HG02678 (cell line): ENCODE results near the gene AMY2A.
"Not testable (repeated sequence)": the region's sequence is repeated elsewhere in the genome, so short reads cannot be mapped to it uniquely, and the experiment has no call there.

Experiments used
- ATAC-seq: cut with Tn5 transposase; IDR thresholded peaks from one replicate; pipeline ENCODE4 v1.9.1; 2021; ENCODE audit warnings: mild to moderate bottlenecking, moderate library complexity; ENCODE audit not compliant: unreplicated experiment

The AMY2A gene

DNA sequence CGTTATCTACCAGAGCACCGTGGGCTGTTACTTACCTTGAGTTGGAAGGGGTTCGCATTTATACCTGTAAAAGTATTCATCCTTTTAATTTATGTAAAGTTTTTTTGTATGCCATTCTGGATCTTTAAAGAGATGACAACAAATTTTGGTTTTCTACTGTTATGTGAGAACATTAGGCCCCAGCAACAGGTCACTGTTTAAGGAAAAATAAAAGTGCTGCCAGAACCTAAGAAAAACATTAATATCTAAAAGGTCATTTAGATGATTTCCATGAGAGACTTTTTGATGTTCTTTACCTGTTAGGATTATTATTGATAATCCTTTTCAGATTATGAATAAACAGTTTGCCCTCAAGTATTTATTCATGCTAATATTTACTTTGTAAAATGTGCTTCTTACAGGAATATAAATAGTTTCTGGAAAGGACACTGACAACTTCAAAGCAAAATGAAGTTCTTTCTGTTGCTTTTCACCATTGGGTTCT is at the start of gene AMY2A:
AMY2A (plus strand) TSS at position 434 of the 484 bp plus-strand sequence; CDS start at position 448, 14 bp downstream.
- ATAC-seq, result not testable (repeated sequence)

DNA sequence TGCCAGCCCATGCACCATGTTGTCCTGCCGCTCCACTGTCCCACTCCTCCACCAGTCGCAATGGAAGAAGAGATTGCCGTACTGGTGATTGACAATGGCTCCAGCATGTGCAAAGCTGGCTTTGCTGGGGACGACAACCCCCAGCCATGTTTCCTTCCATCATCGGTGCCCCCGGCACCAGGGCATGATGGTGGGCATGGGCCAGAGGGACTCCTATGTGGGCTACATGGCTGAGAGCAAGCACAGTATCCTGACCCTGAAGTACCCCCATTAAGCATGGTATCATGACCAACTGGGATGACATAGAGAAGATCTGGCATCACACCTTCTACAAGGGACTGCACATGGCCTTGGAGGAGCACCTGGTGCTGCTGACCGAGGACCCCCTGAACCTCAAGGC is 47.7 kb upstream of the AMY2A start:
- no peak for ATAC-seq

DNA sequence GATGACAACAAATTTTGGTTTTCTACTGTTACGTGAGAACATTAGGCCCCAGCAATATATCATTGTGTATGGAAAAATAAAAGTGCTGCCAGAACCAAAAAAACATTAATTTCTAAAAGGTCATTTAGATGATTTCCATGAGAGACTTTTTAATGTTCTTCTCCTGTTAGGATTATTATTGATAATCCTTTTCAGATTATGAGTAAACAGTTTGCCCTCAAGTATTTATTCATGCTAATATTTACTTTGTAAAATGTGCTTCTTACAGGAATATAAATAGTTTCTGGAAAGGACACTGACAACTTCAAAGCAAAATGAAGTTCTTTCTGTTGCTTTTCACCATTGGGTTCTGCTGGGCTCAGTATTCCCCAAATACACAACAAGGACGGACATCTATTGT is 45.9 kb upstream of the AMY2A start, which contains the start of gene AMY2B:
AMY2B (plus strand) TSS at position 301 of the 400 bp plus-strand sequence; CDS start at position 315, 14 bp downstream.
- not testable (repeated sequence) for ATAC-seq

- ATAC-seq, result no peak
Measured at GRCh38 chr1:103576065-103576464, 41.2 kb upstream of the AMY2A start.

DNA sequence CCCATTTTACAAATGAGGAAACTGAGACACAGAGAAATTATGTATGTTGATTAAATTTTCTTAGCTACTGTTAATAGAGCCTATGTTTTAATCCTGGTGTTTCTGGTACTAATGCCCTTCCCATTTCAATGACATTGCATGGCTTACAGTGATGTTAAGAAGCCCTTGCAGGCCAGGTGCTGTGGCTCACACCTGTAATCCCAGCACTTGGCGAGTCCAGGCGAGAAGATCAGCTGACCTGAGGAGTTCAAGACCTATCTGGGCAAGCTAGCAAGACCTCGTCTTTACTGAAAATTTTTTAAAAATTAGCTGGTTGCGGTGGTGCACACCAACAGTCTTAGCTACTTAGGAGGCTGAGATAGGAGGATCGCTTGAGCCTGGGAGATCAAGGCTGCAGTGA is 40.4 kb upstream of the AMY2A start:
- ATAC-seq, result not testable (repeated sequence)

- ATAC-seq, result no peak
Measured at GRCh38 chr1:103582464-103582863, 34.8 kb upstream of the AMY2A start.

DNA sequence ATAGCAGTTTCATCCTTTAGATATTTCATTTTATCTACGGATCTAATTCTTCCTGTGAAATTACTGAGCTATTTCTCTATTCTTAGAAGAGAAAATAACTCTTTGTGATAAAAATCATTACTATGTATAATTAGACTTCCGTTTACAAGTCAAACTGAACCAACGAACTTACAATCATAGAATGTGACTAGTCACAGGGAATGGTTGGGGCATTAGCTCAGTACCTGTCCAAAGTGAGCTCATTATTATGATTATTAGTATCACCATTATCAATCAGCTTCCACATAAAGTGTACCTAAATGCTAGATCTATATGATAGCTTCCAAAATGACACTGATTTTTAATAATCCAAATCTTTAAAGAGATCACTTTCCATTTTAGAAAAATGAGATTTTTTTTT is 33.3 kb upstream of the AMY2A start:
- no peak for ATAC-seq

DNA sequence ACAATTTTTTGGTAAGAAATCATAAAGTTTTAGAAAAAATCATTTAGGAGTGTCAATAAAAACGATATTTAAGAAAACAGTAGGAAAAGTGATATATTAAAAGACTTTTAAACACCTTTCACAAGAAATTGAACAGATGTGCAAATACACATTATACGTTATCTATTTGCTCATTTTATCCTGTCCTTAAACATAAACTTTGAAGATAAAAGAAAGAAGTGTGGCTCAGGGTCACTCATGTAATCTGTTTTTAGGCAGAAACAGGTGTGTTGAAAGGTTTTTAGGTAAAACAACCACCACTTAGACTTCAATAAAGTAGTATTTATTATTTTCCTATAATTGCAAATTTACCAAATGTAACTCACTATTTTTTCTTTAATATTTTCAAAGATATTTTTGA is 32.7 kb upstream of the AMY2A start:
- no peak for ATAC-seq

GRCh38 chr1:103602740-103603139 is 14.5 kb upstream of the AMY2A start:
- not testable (repeated sequence) for ATAC-seq

GRCh38 chr1:103616362-103616761 is 865 bp upstream of the AMY2A start:
- ATAC-seq, result no peak

GRCh38 chr1:103627436-103627835 is 10.2 kb downstream of the AMY2A start:
- not testable (repeated sequence) for ATAC-seq

DNA sequence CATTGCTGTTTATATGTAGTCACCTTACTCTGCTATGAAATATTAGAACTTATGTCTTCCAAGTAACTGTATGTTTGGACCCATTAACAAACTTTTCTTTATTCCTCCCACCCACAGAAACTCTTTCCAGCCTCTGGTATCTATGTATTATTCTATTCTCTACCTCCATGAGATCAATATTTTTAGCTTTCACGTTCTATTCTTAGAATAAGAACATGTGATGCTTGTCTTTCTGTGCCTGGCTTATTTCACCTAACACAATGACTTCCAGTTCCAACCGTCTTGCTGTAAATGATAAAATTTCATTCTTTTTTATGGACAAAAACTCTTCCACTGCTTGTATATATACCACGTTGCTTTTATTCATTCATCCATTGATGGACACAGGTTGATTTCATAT is 24.0 kb downstream of the AMY2A start:
- ATAC-seq, result not testable (repeated sequence)

DNA sequence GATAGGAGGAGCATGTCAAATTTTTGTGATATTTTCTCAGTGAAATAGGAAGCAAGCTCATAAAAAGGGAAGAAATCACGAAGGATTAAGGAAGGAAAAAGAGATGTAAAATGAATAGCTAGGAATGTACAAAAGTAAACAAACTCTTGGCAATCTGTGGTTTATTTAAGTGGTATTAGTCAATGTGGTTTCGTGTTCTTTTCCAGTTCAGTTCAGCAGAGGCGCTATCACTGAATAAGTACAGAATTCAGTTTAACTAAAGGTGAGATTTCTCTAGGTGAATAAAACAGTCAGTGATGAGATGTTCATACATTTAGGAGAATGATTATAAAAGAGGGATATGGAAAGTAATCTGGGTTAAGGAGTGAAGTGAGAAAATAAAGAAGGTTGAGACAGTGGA is 26.7 kb downstream of the AMY2A start:
- not testable (repeated sequence) for ATAC-seq

- not testable (repeated sequence) for ATAC-seq
Measured at GRCh38 chr1:103650305-103650704, 33.1 kb downstream of the AMY2A start.

- ATAC-seq, result not testable (repeated sequence)
Measured at GRCh38 chr1:103650889-103651288, 33.7 kb downstream of the AMY2A start.

DNA sequence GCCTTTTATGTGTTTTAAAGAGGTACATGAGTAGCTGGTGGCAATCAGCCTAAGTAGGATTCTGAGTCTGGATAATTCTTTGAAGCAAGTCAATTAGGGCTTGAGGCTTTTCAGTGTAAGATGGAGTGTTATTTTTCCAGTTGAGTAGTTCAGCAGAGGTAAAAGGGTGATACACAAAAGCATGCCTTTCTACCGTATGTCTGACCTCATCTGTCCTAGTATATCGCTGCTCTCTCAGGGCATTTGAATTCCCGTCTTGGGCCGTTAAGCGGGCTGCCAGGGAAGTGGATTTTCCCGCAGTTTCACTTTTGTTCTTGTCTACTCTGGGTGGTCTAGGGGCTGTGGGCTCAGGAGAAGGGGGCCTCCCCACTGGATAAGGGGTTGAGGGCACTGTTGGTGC is 36.9 kb downstream of the AMY2A start:
- not testable (repeated sequence) for ATAC-seq

DNA sequence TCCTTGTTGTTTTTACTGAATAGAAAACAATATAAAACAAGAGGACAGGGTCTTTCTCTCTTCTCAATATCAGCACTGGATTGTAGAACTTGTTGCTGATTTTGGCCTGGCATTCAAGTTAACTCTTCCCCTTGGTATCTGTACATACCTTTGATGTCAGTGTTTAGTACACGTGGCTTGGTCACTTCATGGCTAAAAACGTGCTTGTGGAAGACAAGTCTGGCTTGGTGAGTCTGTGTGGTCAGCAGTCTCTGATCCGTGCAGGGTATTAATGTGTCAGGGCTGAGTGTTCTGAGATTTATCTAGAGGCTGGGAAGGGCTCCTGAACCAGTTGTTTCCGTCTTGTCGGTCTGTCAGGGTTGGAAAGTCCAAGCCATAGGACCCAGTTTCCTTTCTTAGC is 38.2 kb downstream of the AMY2A start, which contains the start of gene AMY1A:
AMY1A (plus strand) TSS at position 301 of the 400 bp plus-strand sequence. CDS start 571 bp downstream, outside the sequence.
- not testable (repeated sequence) for ATAC-seq
